ENCODE data around the gene ANXA2. TPM values are rescaled to one million over a fixed set of nuclear protein-coding genes. Genes with fewer than 3 reads are reported as not detected.
"Not testable (repeated sequence)": the region's sequence is repeated elsewhere in the genome, so short reads cannot be mapped to it uniquely, and the experiment has no call there.

Gene ANXA2
- total RNA-seq, 4 donors from 2014 or later = 907 to 1,545 (median 1,123) TPM

- ATAC-seq (ENCODE audit: low FRiP score) (no peak), DNase-seq (ENCODE audit: low spot score) (no peak)
- TF ChIP-seq, protein P1, sequence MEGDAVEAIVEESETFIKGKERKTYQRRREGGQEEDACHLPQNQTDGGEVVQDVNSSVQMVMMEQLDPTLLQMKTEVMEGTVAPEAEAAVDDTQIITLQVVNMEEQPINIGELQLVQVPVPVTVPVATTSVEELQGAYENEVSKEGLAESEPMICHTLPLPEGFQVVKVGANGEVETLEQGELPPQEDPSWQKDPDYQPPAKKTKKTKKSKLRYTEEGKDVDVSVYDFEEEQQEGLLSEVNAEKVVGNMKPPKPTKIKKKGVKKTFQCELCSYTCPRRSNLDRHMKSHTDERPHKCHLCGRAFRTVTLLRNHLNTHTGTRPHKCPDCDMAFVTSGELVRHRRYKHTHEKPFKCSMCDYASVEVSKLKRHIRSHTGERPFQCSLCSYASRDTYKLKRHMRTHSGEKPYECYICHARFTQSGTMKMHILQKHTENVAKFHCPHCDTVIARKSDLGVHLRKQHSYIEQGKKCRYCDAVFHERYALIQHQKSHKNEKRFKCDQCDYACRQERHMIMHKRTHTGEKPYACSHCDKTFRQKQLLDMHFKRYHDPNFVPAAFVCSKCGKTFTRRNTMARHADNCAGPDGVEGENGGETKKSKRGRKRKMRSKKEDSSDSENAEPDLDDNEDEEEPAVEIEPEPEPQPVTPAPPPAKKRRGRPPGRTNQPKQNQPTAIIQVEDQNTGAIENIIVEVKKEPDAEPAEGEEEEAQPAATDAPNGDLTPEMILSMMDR (IDR thresholded peaks at IDR 0.05) = no peak
Observed at GRCh38 chr15:60411774-60412425, 14.1 kb upstream of the ANXA2 start.

GRCh38 chr15:60410350-60410749 lies 12.6 kb upstream of the ANXA2 start:
- not testable (repeated sequence) for DNase-seq (ENCODE audit: low spot score); ATAC-seq (ENCODE audit: low FRiP score)

- ATAC-seq (ENCODE audit: low FRiP score) (peak; percentile 77), DNase-seq (ENCODE audit: low spot score) (no peak)
- TF ChIP-seq, protein P1 (IDR thresholded peaks at IDR 0.05) = no peak
Observed at GRCh38 chr15:60408463-60408981, 10.7 kb upstream of the ANXA2 start.

- DNase-seq (ENCODE audit: low spot score) (no peak), ATAC-seq (ENCODE audit: low FRiP score) (peak; percentile 83)
- TF ChIP-seq, protein P1 (IDR thresholded peaks at IDR 0.05) = no peak
Observed at GRCh38 chr15:60407415-60407805, 9.6 kb upstream of the ANXA2 start.

GRCh38 chr15:60406513-60407414 lies 9.0 kb upstream of the ANXA2 start:
- peak; percentile 26 for ATAC-seq (ENCODE audit: low FRiP score)
- TF ChIP-seq, protein P1 (IDR thresholded peaks at IDR 0.05) = no peak
- DNase-seq (ENCODE audit: low spot score) = no peak

- ATAC-seq (ENCODE audit: low FRiP score) = no peak
Observed at GRCh38 chr15:60405399-60405798, 7.6 kb upstream of the ANXA2 start.

GRCh38 chr15:60404351-60404750 lies 6.6 kb upstream of the ANXA2 start:
- DNase-seq (ENCODE audit: low spot score); ATAC-seq (ENCODE audit: low FRiP score): not testable (repeated sequence)

More at GRCh38 chr15:60405399-60405798, 7.6 kb upstream of the ANXA2 start:
- TF ChIP-seq, protein P1 (IDR thresholded peaks at IDR 0.05) = no peak
- DNase-seq (ENCODE audit: low spot score) = no peak

All from omental fat pad (tissue), 4 donors.